Right lobe of liver (tissue), 4 donors: ENCODE results near the gene DECR2.

ENCODE experiments used
- POLR2A ChIP-seq: fragments of 450-650 bp; IDR thresholded peaks from one replicate; pipeline ENCODE4 v1.6.1; 2017; ENCODE audit warnings: antibody characterized with exemption, mild to moderate bottlenecking
- TF ChIP-seq, protein P1 (sequence below), 4 donors: fragments of 200-600 bp in 3 of 4; fragments of 450-650 bp in 1 of 4; IDR thresholded peaks; one replicate each; pipeline versions ENCODE4 v1.5.1 to v1.8.0; 2016 to 2022; ENCODE audit warnings: antibody characterized with exemption in 4 of 4, mild to moderate bottlenecking in 2 of 4
- donor health status: DM: no; HTN: no; CAD: no.
- donor health status: DM: no; HTN: no; CAD: no.
- donor health status: DM: no; HTN: yes; CAD: no.

DNA sequence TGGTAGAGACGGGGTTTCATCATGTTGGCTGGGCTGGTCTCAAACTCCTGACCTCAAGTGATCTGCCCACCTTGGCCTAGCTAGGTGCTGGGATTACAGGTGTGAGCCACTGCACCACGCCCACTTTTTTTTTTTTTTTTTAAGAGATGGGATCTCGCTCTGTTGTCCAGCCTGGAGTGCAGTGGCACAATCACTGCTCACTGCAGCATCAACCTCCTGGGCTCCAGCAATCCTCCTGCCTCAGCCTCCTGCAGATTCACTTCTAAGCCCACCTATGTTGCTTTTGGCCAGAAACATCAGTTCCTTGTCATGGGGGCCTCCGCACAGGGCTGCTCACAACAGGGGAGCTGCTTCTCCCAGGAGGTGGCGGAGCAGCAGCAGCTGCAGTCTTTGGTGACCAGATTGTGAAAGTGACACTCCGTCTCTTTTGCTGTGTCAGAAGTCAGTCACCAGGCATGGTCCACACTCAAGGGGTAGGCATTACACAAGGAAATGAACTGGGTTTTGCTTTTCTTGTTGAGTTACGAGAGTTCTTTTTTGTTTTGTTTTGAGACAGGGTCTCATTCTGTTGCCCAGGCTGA is 9.1 kb upstream of the DECR2 start:
- TF ChIP-seq, protein P1, sequence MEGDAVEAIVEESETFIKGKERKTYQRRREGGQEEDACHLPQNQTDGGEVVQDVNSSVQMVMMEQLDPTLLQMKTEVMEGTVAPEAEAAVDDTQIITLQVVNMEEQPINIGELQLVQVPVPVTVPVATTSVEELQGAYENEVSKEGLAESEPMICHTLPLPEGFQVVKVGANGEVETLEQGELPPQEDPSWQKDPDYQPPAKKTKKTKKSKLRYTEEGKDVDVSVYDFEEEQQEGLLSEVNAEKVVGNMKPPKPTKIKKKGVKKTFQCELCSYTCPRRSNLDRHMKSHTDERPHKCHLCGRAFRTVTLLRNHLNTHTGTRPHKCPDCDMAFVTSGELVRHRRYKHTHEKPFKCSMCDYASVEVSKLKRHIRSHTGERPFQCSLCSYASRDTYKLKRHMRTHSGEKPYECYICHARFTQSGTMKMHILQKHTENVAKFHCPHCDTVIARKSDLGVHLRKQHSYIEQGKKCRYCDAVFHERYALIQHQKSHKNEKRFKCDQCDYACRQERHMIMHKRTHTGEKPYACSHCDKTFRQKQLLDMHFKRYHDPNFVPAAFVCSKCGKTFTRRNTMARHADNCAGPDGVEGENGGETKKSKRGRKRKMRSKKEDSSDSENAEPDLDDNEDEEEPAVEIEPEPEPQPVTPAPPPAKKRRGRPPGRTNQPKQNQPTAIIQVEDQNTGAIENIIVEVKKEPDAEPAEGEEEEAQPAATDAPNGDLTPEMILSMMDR (IDR thresholded peaks at IDR 0.05), result peak in 1 of 4 donors; percentile 4
- no peak for TF ChIP-seq POLR2A
